ENCODE data around the gene PTP4A1.
"Not testable (repeated sequence)": the region's sequence is repeated elsewhere in the genome, so short reads cannot be mapped to it uniquely, and the experiment has no call there.

PTP4A1 gene

GRCh38 chr6:63582579-63583231 is 10.4 kb downstream of the PTP4A1 start:
- no peak for DNase-seq (ENCODE audit: low spot score)

- DNase-seq (ENCODE audit: low spot score): no peak
Measured at GRCh38 chr6:63584125-63584514, 11.8 kb downstream of the PTP4A1 start.

- DNase-seq (ENCODE audit: low spot score): no peak
Measured at GRCh38 chr6:63584566-63584965, 12.3 kb downstream of the PTP4A1 start.

GRCh38 chr6:63585652-63586051 is 13.4 kb downstream of the PTP4A1 start:
- DNase-seq (ENCODE audit: low spot score): not testable (repeated sequence)

- no peak for DNase-seq (ENCODE audit: low spot score)
Measured at GRCh38 chr6:63589952-63590411, 17.7 kb downstream of the PTP4A1 start.

- DNase-seq (ENCODE audit: low spot score): no peak
Measured at GRCh38 chr6:63592886-63593285, 20.6 kb downstream of the PTP4A1 start.

GRCh38 chr6:63597141-63598048 is 25.1 kb downstream of the PTP4A1 start:
- peak; percentile 89 for DNase-seq (ENCODE audit: low spot score)

- DNase-seq (ENCODE audit: low spot score): peak; percentile 71
Measured at GRCh38 chr6:63598049-63599036, 26.1 kb downstream of the PTP4A1 start.

GRCh38 chr6:63599243-63599642 is 27.0 kb downstream of the PTP4A1 start:
- no peak for DNase-seq (ENCODE audit: low spot score)

GRCh38 chr6:63600136-63600535 is 27.9 kb downstream of the PTP4A1 start:
- no peak for DNase-seq (ENCODE audit: low spot score)

GRCh38 chr6:63609231-63609630 is 37.0 kb downstream of the PTP4A1 start:
- DNase-seq (ENCODE audit: low spot score): no peak

- DNase-seq (ENCODE audit: low spot score): no peak
Measured at GRCh38 chr6:63610944-63611343, 38.7 kb downstream of the PTP4A1 start.

- no peak for DNase-seq (ENCODE audit: low spot score)
Measured at GRCh38 chr6:63611560-63611959, 39.3 kb downstream of the PTP4A1 start.

- no peak for DNase-seq (ENCODE audit: low spot score)
Measured at GRCh38 chr6:63615590-63615989, 43.3 kb downstream of the PTP4A1 start.
